HepG2 (cell line): Measurements from ENCODE around the gene TK1. TPM values are rescaled to one million over a fixed set of nuclear protein-coding genes. Genes with fewer than 3 reads are reported as not detected.

Experiments used
- ATAC-seq: fragments of 200-7000 bp; cut with Tn5 transposase; 3 replicates; pipeline ENCODE4 v1.9.1; 2020; ENCODE audit warnings: mild to moderate bottlenecking, moderate library complexity
- BruUV-seq: library from RNA; stranded (reverse); fragments of 400-500 nt; replicated peaks from 2 replicates; lab custom pipeline; 2021; lab: Mats Ljungman, UMichigan
- CTCF ChIA-PET: fragments of 300-600 bp; formaldehyde crosslinking; extraction: SDS; loops from one replicate; lab custom pipeline; 2021; ENCODE audit warnings: low total read pairs, inconsistent platforms, low intra/inter-chr PET ratio; lab: Yijun Ruan, JAX
- POLR2A ChIA-PET: fragments of 350-600 bp; sonication (Branson Sonifier 250); formaldehyde crosslinking; loops from one replicate; lab custom pipeline; 2020; ENCODE audit warnings: antibody characterized with exemption, inconsistent platforms; lab: Yijun Ruan, JAX
- DNase-seq: peaks from one replicate; pipeline ENCODE4 v3.0.0-alpha.2; 2015; ENCODE audit warnings: low spot score
- FAIRE-seq: peaks from 3 replicates; lab custom pipeline; 2011; peaks lifted over from hg19 to GRCh38; lab: Jason Lieb, UNC
- H2AFZ ChIP-seq: one replicate; pipeline ENCODE4 v1.6.1; 2011; ENCODE audit warnings: low read length, inconsistent platforms
- H3K27ac ChIP-seq: fragments of 300-600 bp; 3 replicates; pipeline ENCODE4 v1.8.0; 2011; ENCODE audit warnings: mixed run types, mild to moderate bottlenecking, mixed read lengths, low read length, inconsistent platforms; ENCODE audit not compliant: insufficient read depth; ENCODE audit errors: extremely low read length
- H3K27me3 ChIP-seq, 2 experiments: fragments of 200-600 bp in 1 of 2; 2 replicates in 1 of 2; 3 replicates in 1 of 2; pipeline versions ENCODE4 v1.6.0 to v1.8.0; 2011; ENCODE audit warnings: low read length in 2 of 2, mild to moderate bottlenecking in 2 of 2, moderate library complexity in 2 of 2, inconsistent platforms in 1 of 2; ENCODE audit not compliant: insufficient read depth in 2 of 2, control insufficient read depth in 1 of 2
- H3K36me3 ChIP-seq, 2 experiments: fragments of 200-600 bp in 1 of 2; replicated peaks in 1 of 2; 2 replicates in 1 of 2; 3 replicates in 1 of 2; pipeline versions ENCODE4 v1.5.1 to v1.8.0; 2011; ENCODE audit warnings: low read length in 2 of 2, inconsistent platforms in 1 of 2; ENCODE audit not compliant: insufficient read depth in 2 of 2, control insufficient read depth in 1 of 2
- H3K4me1 ChIP-seq: 2 replicates; pipeline ENCODE4 v1.5.1; 2012; ENCODE audit warnings: low read length, inconsistent platforms; ENCODE audit not compliant: insufficient read depth
- H3K4me2 ChIP-seq: 2 replicates; pipeline ENCODE4 v1.6.0; 2011; ENCODE audit warnings: low read depth, low read length, inconsistent platforms
- H3K4me3 ChIP-seq, 3 experiments: fragments of 200-600 bp in 1 of 3; sonication (generic), shearing (Covaris generic) in 1 of 3; replicated peaks in 1 of 3; 2 replicates each; pipeline ENCODE4 v1.5.1; 2011 to 2016; ENCODE audit warnings: low read length in 3 of 3, inconsistent platforms in 2 of 3, low read depth in 2 of 3, mild to moderate bottlenecking in 2 of 3, control low read depth in 1 of 3, mixed read lengths in 1 of 3; ENCODE audit not compliant: insufficient read depth in 1 of 3
- H3K79me2 ChIP-seq: one replicate; pipeline ENCODE4 v1.6.1; 2011; ENCODE audit warnings: low read length, inconsistent platforms; ENCODE audit not compliant: insufficient read depth
- H3K9ac ChIP-seq: 2 replicates; pipeline ENCODE4 v1.6.0; 2011; ENCODE audit warnings: mild to moderate bottlenecking, low read depth, low read length, inconsistent platforms; ENCODE audit not compliant: insufficient read depth
- H3K9me3 ChIP-seq: 2 replicates; pipeline ENCODE4 v1.5.1; 2012; ENCODE audit warnings: mild to moderate bottlenecking, low read length
- H4K20me1 ChIP-seq: 2 replicates; pipeline ENCODE4 v1.6.0; 2011; ENCODE audit warnings: inconsistent platforms, mild to moderate bottlenecking, low read length, moderate library complexity; ENCODE audit not compliant: insufficient read depth
- EP300 ChIP-seq, 3 experiments: sonication (generic) in 1 of 3; formaldehyde crosslinking in 1 of 3; IDR thresholded peaks; 2 replicates each; pipeline versions ENCODE4 v1.5.1 to v1.6.1; 2011 to 2020; ENCODE audit warnings: low read depth in 2 of 3, low read length in 2 of 3, borderline replicate concordance in 1 of 3, improper control_type of control experiment in 1 of 3, mild to moderate bottlenecking in 1 of 3, missing genetic modification reagents in 1 of 3, moderate library complexity in 1 of 3
- GMEB1 ChIP-seq: sonication (generic); formaldehyde crosslinking; IDR thresholded peaks from 2 replicates; pipeline ENCODE4 v1.5.1; 2020; ENCODE audit warnings: missing genetic modification reagents, mild to moderate bottlenecking, borderline replicate concordance
- HDAC2 ChIP-seq: sonication (generic); formaldehyde crosslinking; IDR thresholded peaks from 2 replicates; pipeline ENCODE4 v1.4.0; 2020; ENCODE audit warnings: missing genetic modification reagents
- MAFF ChIP-seq: IDR thresholded peaks from 2 replicates; pipeline ENCODE4 v1.6.1; 2011; ENCODE audit warnings: low read depth, low read length, improper control_type of control experiment
- MAFK ChIP-seq, 2 experiments: IDR thresholded peaks in 1 of 2; conservative IDR thresholded peaks in 1 of 2; 2 replicates each; pipeline ENCODE4 v1.6.1; 2011; ENCODE audit warnings: improper control_type of control experiment in 2 of 2, low read length in 2 of 2
- MBD4 ChIP-seq: IDR thresholded peaks from 2 replicates; pipeline ENCODE4 v1.6.1; 2012; ENCODE audit warnings: low read length, inconsistent platforms, borderline replicate concordance
- MBNL3 ChIP-seq: fragments of 250-450 bp; sonication (Bioruptor Pico); conservative IDR thresholded peaks from 2 replicates; pipeline ENCODE4 v1.8.0; 2022; ENCODE audit warnings: mild to moderate bottlenecking, inconsistent platforms
- NFATC3 ChIP-seq: sonication (generic); formaldehyde crosslinking; IDR thresholded peaks from 2 replicates; pipeline ENCODE4 v1.5.1; 2020; ENCODE audit warnings: mild to moderate bottlenecking, missing genetic modification reagents
- NFE2 ChIP-seq: sonication (generic); formaldehyde crosslinking; IDR thresholded peaks from 2 replicates; pipeline ENCODE4 v1.4.0; 2020; ENCODE audit warnings: missing genetic modification reagents
- PAF1 ChIP-seq: IDR thresholded peaks from 2 replicates; pipeline ENCODE4 v1.6.1; 2016; ENCODE audit warnings: missing genetic modification reagents, missing compliant biosample characterization
- PREB ChIP-seq: sonication (generic); formaldehyde crosslinking; IDR thresholded peaks from 2 replicates; pipeline ENCODE4 v1.4.0; 2020; ENCODE audit warnings: missing genetic modification reagents
- RBM22 ChIP-seq: fragments of 200-400 bp; formaldehyde crosslinking; optimal IDR thresholded peaks from 2 replicates; pipeline ENCODE3; 2017; ENCODE audit warnings: mild to moderate bottlenecking, low read length, moderate library complexity
- STAT6 ChIP-seq: sonication (generic); formaldehyde crosslinking; IDR thresholded peaks from 2 replicates; pipeline ENCODE4 v1.4.0; 2020; ENCODE audit warnings: missing genetic modification reagents, mild to moderate bottlenecking, borderline replicate concordance
- ZEB1 ChIP-seq: IDR thresholded peaks from 2 replicates; pipeline ENCODE4 v1.6.1; 2012; ENCODE audit warnings: mild to moderate bottlenecking, low read depth, inconsistent platforms; ENCODE audit not compliant: insufficient replicate concordance
- ZFP1 ChIP-seq: IDR thresholded peaks from 2 replicates; pipeline ENCODE4 v1.6.1; 2016
- ZKSCAN1 ChIP-seq: fragments of 150-350 bp; IDR thresholded peaks from 2 replicates; pipeline ENCODE4 v1.6.1; 2014; ENCODE audit warnings: low read length
- ZMYM4 ChIP-seq: sonication (generic); formaldehyde crosslinking; IDR thresholded peaks from 2 replicates; pipeline ENCODE4 v1.8.1; 2023; ENCODE audit warnings: mild to moderate bottlenecking, missing genetic modification reagents
- ZNF136 ChIP-seq: sonication (generic); formaldehyde crosslinking; IDR thresholded peaks from 2 replicates; pipeline ENCODE4 v1.8.1; 2022; ENCODE audit warnings: low read depth, mild to moderate bottlenecking, moderate library complexity, missing genetic modification reagents
- ZNF235 ChIP-seq: sonication (generic); formaldehyde crosslinking; IDR thresholded peaks from 2 replicates; pipeline ENCODE4 v1.8.1; 2023; ENCODE audit warnings: mild to moderate bottlenecking, missing genetic modification reagents, borderline replicate concordance
- WGBS: methylation state at CpG from one replicate; pipeline ENCODE4 v1.1.6; 2017; ENCODE audit warnings: low lambda C conversion rate; 5-methylcytosine and 5-hydroxymethylcytosine counted together
- in situ Hi-C: cut with HindIII; loops from 2 replicates; pipeline ENCODE4 v1.10.0; 2017; ENCODE audit warnings: low pct_unique_long_range_greater_than_20kb; ENCODE audit not compliant: extremely low pct_ligation_motif_present
- intact Hi-C: fragments of 100-400 bp; cut with micrococcal nuclease; formaldehyde crosslinking; loops from one replicate; pipeline ENCODE4 v1.10.0; 2022; ENCODE audit not compliant: unreplicated experiment
- polyA plus RNA-seq, 8 experiments: library from polyadenylated mRNA; depleted of rRNA in 3 of 8; stranded (reverse) in 7 of 8; unstranded in 1 of 8; fragments of >200 nt; fragmentation: Illumina TruSeq in 4 of 8; extraction: Trizol in 4 of 8; gene quantifications; 2 replicates each; pipeline versions ENCODE4 v1.2.1 to v1.2.3, GENCODE V29; 2011 to 2016; ENCODE audit warnings: low read depth in 4 of 8, missing spikeins in 1 of 8, mixed read lengths in 1 of 8; ENCODE audit not compliant: insufficient read depth in 1 of 8
- total RNA-seq, 5 experiments: library from RNA; depleted of rRNA; stranded (reverse); fragments of >200 nt; fragmentation: Illumina TruSeq; extraction: Trizol; gene quantifications; 2 replicates each; pipeline ENCODE4 v1.2.3, GENCODE V29; 2016; ENCODE audit warnings: low read depth in 1 of 5

TK1 gene
- total and polyA plus RNA-seq, 2 of the 13 experiments (the other 11 are each of a cell fraction or from before 2014, with no cell fraction given), result 45.0 to 96.0 TPM

- POLR2A ChIA-PET, result no interaction called here
- no peaks in the 10 kb centered on the region for H3K79me2 ChIP-seq
- TF ChIP-seq ZKSCAN1, result peak; percentile 93
- TF ChIP-seq MBNL3, result no peak
- TF ChIP-seq HDAC2, result no peak
- TF ChIP-seq ZEB1, result no peak
- TF ChIP-seq RBM22, result peak; percentile 19
- peak; percentile 83 for TF ChIP-seq MAFF
- TF ChIP-seq ZMYM4 (CRISPR knock-in tag), result no peak
- TF ChIP-seq ZFP1 (CRISPR knock-in tag), result no peak
- no peak for TF ChIP-seq ZNF235 (CRISPR knock-in tag)
- no peak for TF ChIP-seq NFATC3 (CRISPR knock-in tag)
- TF ChIP-seq MBD4, result no peak
- TF ChIP-seq PREB (CRISPR knock-in tag), result no peak
- no peak for TF ChIP-seq PAF1 (CRISPR knock-in tag)
- TF ChIP-seq STAT6 (CRISPR knock-in tag), result no peak
- no peak for TF ChIP-seq ZNF136
- no peak for TF ChIP-seq GMEB1
- no peak for TF ChIP-seq EP300 (IDR thresholded peaks at IDR 0.05; ENCODE audit: low read depth in 2 of 2, low read length in 2 of 2)
- TF ChIP-seq EP300 (CRISPR knock-in tag; IDR thresholded peaks at IDR 0.05; ENCODE audit: borderline replicate concordance), result no peak
- peak; percentile 77 to 91 for TF ChIP-seq MAFK (conservative IDR thresholded peaks at IDR 0.05 in 1 of 2, IDR thresholded peaks at IDR 0.05 in 1 of 2; ENCODE audit: low read length in 2 of 2)
- TF ChIP-seq NFE2 (CRISPR knock-in tag), result no peak
Measured at GRCh38 chr17:78226055-78226758, 39.4 kb upstream of the TK1 start.

More at GRCh38 chr17:78226055-78226758, 39.4 kb upstream of the TK1 start:
- 83% methylated on average over 12 of the region's 12 CpGs for WGBS
- CTCF ChIA-PET, result no interaction called here
- FAIRE-seq (no peak), ATAC-seq (no peak), DNase-seq (no peak)
- no peaks in the 10 kb centered on the region for H4K20me1 ChIP-seq
- in situ Hi-C loops, result no loop called here
- H3K27ac ChIP-seq, result no peak overlapping the region
- no peak overlapping the region for H3K9ac ChIP-seq
- H3K27me3 ChIP-seq, result peaks cover 6 to 27% of the 10 kb centered on the region in 2 experiments; a peak in 4 of 5 replicates
- H2AFZ ChIP-seq, result no peak overlapping the region
- H3K4me2 ChIP-seq, result no peak overlapping the region
- intact Hi-C loops, result no loop called here
- H3K4me3 ChIP-seq, result no peak overlapping the region
- H3K36me3 ChIP-seq, result peaks cover 18 to 29% of the 10 kb centered on the region in 2 experiments
- BruUV-seq, result no TSS peak
- H3K9me3 ChIP-seq, result no peaks in the 10 kb centered on the region
- peaks cover 10% of the 10 kb centered on the region; the same call in 1 of the 2 replicates for H3K4me1 ChIP-seq
